HG02973 (cell line): ENCODE results near the gene RNF207.
"Not testable (repeated sequence)": the region's sequence is repeated elsewhere in the genome, so short reads cannot be mapped to it uniquely, and the experiment has no call there.

Experiments used
- ATAC-seq: cut with Tn5 transposase; IDR thresholded peaks from one replicate; pipeline ENCODE4 v1.9.1; 2021; ENCODE audit warnings: moderate library complexity; ENCODE audit not compliant: unreplicated experiment

RNF207 gene

GRCh38 chr1:6199298-6200187 lies 6.4 kb upstream of the RNF207 start, which contains the start of gene RPL22:
Gene RPL22 (minus strand): TSS chr1:6199595. CDS start chr1:6199573, 22 bp downstream.
- peak; percentile 92 for ATAC-seq

GRCh38 chr1:6200188-6200809 lies 5.6 kb upstream of the RNF207 start:
- no peak for ATAC-seq

- no peak for ATAC-seq
Observed at GRCh38 chr1:6202256-6202655, 3.7 kb upstream of the RNF207 start.

- ATAC-seq = no peak
Observed at GRCh38 chr1:6206520-6206855, 569 bp downstream of the RNF207 start.

- no peak for ATAC-seq
Observed at GRCh38 chr1:6207075-6207885, 1.4 kb downstream of the RNF207 start.

GRCh38 chr1:6207921-6208320 lies 2.0 kb downstream of the RNF207 start:
- no peak for ATAC-seq

- ATAC-seq = no peak
Observed at GRCh38 chr1:6208723-6209660, 3.1 kb downstream of the RNF207 start.

- no peak for ATAC-seq
Observed at GRCh38 chr1:6209661-6210580, 4.0 kb downstream of the RNF207 start.

GRCh38 chr1:6210591-6211355 lies 4.9 kb downstream of the RNF207 start:
- no peak for ATAC-seq

- no peak for ATAC-seq
Observed at GRCh38 chr1:6211731-6212130, 5.8 kb downstream of the RNF207 start.

- ATAC-seq = no peak
Observed at GRCh38 chr1:6212193-6212959, 6.5 kb downstream of the RNF207 start.

GRCh38 chr1:6218375-6219164 lies 12.7 kb downstream of the RNF207 start:
- no peak for ATAC-seq

GRCh38 chr1:6219641-6220040 lies 13.7 kb downstream of the RNF207 start:
- ATAC-seq = not testable (repeated sequence)

GRCh38 chr1:6220236-6220635 lies 14.3 kb downstream of the RNF207 start:
- no peak for ATAC-seq

- no peak for ATAC-seq
Observed at GRCh38 chr1:6221210-6221784, 15.4 kb downstream of the RNF207 start.

GRCh38 chr1:6222636-6223035 lies 16.7 kb downstream of the RNF207 start:
- ATAC-seq = no peak

- ATAC-seq = no peak
Observed at GRCh38 chr1:6223617-6224016, 17.7 kb downstream of the RNF207 start.
